ENCODE measurements around the gene GABRA4. TPM values are rescaled to one million over a fixed set of nuclear protein-coding genes. Genes with fewer than 3 reads are reported as not detected.

Gene GABRA4
- total RNA-seq = not detected in 2 replicates

DNA sequence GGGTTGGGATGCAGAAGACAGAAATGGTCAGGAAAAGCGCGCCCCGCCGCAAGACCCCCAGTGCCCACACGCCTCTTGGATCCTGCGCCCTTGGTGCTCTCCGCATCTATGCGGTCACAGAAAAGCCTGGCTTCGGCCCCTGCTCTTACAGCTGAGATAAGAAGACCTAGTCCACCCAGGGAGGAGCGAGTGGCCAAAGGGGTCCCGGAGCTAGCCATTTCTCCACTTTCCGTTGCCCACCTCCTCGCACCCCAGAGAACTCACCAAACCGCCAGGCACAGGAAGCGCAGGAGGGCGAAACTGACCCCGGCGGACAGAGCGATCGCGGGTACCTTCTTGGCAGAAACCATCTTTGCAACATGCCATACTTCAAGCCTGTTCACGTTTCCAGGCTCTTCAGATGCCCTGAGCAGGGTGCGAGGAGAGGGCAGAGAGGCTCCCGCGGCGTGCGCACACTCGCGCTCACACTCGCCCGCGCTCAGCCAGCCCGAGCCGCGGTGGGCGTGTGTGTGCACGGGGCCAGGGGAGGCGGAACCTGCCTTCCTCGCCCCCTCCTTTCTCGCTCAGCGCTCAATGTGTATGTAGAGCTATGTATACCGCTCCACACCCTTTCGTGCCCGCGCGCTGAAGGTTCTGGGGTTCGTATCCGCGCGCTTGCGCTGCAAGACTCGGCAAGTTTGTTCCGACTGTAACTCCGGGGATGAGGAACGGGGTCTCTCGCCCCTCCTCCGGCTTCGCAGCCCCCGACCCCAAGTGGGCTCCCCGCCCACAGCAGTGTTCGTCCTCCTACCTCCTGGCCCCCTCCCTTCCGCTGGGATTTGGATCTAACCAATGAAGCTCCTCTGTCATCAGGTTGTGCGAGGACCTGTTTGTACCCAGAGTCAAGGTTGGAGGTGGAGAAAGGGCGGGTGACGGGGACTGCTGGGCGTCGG is at the start of gene GABRA4:
TSS of gene GABRA4 (minus strand) at position 507 of the 932 bp plus-strand sequence. CDS start at position 350, 157 bp downstream.
- DNase-seq (ENCODE audit: low read depth, low spot score) = no peak

DNA sequence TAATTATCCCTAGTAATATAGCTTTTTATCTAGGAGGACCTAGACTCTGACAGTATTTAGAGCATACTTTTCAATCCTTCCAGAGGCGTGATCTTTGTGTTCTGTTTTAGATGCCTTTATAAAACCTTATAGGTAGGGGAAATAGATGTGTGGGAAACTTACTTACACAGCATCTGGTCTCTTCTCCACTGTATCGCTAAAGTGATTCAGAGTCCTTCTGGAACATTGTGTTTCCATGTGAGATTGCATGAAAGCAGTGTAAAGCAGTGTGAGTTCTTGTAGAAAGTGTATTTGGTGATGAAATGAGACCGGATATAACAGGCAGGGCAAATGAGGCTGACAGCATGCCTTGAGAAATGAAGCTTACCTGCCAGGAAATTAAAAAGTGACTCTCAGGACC is 47.4 kb upstream of the GABRA4 start:
- no peak for DNase-seq (ENCODE audit: low read depth, low spot score)

DNA sequence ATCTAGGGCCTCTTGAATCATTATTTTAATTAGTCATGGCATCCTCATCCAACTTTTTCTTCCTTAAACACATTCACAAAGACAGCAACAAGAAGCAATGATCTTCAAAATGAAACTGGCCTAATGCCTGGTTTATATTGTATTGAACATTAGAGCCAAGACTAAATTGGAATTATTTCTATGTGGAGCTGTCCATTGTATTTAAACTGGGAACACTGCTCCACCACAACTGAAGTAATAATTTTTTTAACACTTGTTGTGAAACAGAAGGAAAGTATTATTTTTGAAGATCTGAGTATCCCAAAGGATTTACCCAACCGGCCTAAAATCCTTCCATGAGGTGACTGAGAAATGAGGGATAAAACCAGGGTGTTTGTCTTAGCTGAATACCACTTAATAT is 44.9 kb upstream of the GABRA4 start:
- no peak for DNase-seq (ENCODE audit: low read depth, low spot score)

DNA sequence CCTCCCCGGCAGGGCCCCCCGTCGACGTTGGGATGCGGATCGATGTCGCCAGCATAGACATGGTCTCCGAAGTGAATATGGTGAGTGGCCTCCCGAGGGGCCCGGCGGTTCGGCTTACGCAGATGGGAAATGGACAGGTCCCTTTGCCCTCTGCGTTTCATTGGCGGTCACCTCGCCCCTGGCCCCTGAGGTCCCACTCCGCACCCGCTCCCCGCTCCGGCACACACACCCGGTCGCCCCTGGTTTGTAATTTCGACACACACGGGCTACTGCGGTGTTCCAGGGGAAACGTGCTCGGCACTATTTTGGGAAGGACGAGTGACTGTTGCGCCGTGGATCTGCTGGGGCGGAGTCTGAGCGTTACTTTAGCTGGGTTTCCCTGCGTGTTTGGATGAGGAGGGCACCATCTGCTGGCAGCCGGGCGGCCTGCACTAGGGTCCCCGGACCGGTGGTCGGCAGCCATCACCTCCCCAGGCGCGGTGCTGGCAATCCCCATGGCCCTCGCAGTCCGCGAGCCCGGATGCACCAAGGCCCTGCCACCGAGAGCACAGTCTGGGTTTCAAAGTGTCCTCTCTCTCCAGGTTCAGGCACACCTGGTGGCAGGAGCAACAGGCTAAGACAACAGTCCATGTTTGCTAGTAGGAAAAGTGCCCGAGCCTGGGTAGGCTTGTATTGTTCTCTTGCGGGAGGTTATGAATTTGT is 39.2 kb upstream of the GABRA4 start:
- no peak for DNase-seq (ENCODE audit: low read depth, low spot score)

DNA sequence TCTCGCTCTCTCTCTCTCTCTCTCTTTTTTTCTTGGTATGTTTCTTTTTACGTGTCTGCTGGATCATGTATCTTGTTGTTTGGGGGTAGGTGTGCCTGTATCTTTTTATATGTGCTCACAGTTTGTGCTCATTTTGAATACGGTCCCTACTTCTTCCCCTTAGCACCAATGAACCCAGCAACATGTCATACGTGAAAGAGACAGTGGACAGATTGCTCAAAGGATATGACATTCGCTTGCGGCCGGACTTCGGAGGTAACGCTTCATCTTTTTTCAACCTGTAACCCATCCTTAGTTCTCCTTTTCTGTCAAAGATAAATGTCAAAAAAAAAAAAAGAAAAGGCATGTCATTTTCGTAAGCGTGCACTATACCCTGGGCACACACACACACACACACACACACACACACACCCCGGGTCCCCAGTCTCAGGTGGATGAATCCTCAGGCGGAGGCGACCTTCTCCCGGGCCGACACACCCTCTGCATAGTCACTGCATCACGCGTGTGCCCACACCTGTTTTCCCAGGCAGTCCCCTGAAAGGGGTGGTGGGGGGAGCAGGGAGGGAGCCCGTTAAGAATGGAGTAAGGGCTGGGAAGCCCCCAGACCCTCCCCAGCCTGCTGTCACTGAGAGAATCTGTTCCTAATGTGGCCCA is 38.5 kb upstream of the GABRA4 start:
- DNase-seq (ENCODE audit: low read depth, low spot score) = no peak

DNA sequence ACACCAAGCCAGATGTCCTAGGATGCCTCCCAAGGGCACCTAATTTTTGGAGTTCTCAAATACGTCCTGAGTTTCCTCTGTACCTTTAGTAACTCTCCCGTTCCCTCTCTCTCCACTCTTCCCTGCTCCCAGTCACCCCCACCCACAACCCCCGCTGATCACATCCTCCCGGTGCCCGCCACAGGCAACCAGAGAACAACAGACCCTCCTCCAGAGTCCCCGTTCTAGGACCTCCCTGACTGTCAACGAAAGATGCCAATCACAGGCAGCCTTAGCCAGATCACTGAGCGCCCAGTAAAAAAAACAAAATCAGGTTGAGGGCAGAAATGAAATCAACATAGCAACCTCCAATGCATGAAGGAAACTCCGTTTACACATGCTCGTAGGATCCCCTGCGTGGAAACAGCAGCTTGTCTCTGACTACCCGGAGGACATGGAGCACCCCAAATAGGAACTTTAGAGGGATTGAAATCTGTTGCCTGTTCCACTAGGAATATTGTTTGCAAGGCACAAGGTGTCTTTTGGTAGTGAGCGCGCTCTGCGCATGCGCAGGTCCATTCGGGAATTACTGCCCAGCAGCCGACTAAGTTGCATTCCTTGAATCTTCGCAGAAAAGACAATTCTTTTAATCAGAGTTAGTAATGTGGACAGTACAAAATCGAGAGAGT is 37.8 kb upstream of the GABRA4 start, which contains the start of gene GABRB1:
TSS of gene GABRB1 (plus strand) at position 557 of the 668 bp plus-strand sequence.
- no peak for DNase-seq (ENCODE audit: low read depth, low spot score)

DNA sequence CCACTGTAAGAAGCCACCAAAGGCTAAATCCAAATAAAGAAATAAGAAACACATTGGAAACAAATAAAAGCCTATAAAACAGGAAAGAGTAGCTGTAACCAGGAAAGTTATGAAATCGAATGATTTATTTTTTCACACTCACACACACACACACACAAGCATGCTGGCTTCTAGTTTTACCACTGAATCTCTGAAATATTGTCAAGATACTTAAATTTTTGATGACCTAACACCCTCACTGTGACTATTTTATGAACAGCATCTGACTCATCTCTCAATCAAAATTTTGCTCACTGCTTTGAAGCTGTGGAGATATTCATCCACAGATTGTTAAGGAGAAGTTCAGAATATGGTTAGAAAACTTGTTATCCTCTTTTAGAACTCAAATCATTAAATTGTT is 24.1 kb upstream of the GABRA4 start:
- no peak for DNase-seq (ENCODE audit: low read depth, low spot score)

DNA sequence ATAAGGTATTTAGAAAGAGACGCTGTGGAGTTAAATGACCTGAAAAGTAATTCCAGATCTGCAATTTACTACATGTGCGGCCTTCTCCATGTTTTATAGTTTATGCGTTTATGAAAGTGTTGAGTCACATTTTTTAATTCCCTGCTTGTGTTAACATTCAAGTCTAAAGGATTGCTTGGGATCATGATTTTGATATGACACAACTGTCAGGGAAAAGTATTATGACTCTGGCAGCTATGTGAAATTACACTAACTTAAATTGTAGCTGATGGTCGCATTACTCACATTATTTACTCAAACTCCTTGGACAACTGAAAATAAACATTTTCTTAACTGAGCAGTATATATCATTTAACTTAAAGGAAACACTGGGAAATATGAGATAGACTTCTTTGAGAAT is 23.7 kb upstream of the GABRA4 start:
- DNase-seq (ENCODE audit: low read depth, low spot score) = no peak

DNA sequence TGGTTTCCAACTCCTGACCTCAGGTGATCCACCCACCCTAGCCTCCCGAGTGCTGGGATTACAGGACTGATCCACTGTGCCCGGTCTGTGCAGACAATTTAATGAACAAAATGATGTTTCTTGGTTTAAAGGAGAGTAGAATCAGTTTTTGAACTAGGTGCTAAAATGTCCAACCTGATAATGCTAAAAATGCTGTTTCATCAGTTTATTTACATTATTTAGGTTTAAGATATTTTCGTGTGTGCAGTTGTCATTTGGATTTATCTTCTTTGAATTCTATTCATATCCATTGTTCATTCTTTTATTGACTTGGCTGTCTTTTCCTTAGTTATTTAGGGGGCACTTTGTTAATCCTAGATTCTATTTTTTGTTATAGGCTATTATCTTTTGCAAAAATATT is 20.0 kb upstream of the GABRA4 start:
- DNase-seq (ENCODE audit: low read depth, low spot score) = no peak

DNA sequence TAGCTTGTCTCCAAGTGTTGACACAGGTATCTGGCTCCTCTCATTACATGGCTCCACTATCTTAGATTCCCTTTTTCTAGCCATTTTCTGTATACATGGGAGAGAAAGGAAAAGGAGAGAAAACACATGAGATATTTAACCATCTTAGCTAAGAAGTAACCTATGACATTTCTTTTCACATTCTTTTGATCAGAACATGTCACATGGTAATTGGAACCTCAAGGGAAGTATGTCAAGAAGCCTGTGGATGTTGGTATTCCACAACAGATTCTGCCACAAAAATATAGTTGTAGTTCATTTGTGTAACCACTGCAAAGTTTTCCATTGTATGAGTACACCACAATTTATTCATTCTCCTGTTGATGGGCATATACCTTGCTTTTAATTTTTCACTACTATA is 19.3 kb upstream of the GABRA4 start:
- DNase-seq (ENCODE audit: low read depth, low spot score) = no peak

DNA sequence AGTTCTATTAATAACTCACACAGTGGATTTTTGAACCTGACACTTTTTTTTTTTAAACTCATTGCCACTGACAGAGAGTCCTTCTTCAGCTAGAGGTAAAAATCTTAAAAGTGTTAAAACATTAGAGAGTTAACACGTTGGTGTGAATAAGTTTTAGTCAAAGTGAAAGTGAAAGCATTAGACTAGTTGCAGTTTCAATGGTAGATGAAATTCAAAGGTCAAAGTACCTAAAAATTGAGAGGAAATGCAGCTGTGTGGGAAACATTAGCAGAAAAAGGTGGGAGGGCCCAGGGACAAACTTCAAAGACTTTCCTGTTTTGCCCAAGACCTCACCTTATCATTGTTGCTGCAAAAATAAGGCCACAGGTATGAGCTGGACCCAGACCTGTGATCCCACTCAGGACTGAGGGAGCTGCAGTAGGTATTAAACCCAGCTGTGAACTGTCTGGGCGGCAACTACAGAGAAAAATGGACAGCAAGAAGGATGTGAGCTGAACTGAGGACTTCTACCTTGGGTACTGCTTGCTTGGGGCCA is 17.6 kb upstream of the GABRA4 start:
- DNase-seq (ENCODE audit: low read depth, low spot score) = no peak

DNA sequence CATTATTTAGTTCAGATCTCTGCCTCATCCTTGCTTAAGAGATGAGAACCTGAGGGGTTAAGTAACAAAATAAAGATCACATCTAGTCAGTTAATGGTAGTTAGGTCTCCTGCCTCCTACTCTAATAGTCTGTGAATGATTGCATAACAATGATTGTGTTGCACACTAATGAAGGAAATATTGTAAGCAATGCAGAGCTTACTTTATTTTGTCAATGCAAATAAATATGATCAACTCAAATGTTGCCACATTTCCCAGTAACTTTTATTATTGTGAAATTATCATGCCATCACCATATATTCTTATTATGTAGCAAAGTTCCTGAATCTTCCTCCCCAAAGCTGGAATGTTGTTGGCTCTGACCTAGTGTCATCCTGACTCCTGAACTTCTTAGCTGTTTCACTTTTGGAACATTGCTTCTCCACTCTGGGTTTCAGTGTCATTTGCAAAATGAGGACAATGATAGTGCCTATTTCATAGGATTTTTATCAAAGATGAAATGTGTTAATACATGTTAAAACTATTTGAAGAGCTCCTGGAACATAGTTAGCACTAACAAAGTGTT is 17.0 kb upstream of the GABRA4 start:
- no peak for DNase-seq (ENCODE audit: low read depth, low spot score)

DNA sequence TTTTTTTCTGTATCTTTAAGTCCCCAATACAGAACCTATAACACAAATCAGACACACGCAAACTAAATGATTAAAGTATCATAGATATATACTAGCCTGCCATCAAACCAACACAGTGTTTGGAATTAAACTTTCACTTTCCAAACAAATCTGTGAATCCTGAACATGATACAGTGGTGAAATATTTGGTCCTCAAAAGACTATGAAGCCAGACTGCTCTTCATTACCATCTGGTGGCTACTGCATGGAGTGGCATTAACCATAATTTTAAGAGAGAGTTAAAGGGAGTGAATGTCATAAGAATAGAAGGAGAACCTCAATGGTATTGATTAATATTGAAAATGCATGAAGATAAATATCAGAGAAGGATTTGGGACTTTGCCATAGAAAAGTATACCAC is 9.2 kb upstream of the GABRA4 start:
- no peak for DNase-seq (ENCODE audit: low read depth, low spot score)

DNA sequence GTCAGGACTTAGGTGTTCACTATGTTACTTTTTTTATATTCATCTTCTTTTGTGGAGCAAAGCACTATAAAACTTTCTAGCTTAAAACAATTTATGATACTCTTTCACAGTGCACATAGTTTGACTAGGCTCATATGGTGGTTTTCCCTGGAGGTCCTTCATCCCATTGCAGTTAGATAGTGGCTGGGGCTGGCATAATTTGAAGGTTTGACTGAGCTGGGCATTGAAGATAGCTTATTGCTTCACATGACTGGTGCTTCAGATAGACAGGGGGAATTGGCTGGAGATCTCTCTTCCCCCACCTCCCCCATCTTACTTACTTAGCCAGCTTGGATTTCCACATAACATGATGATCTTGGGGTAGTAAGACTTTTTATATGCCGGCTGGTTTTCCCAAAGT is 7.0 kb upstream of the GABRA4 start:
- DNase-seq (ENCODE audit: low read depth, low spot score) = no peak

DNA sequence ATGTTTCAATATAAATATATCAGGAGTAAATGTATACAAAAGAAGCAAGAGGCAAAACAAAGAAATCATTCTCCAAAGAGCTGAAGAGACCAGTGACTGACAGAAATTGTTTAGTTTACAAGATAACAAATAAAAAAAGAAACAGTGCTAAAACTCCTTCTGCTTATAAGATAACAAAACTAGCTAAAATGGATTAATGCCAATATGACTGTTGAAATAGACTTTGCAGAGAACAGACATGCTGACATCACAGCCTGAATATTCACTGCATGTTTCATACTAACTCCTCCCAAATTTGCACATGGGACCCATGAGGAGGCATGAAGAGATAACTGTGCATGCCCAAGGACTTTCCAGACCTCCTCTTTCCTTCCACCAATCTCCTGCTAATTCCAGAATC is 6.2 kb upstream of the GABRA4 start:
- no peak for DNase-seq (ENCODE audit: low read depth, low spot score)

DNA sequence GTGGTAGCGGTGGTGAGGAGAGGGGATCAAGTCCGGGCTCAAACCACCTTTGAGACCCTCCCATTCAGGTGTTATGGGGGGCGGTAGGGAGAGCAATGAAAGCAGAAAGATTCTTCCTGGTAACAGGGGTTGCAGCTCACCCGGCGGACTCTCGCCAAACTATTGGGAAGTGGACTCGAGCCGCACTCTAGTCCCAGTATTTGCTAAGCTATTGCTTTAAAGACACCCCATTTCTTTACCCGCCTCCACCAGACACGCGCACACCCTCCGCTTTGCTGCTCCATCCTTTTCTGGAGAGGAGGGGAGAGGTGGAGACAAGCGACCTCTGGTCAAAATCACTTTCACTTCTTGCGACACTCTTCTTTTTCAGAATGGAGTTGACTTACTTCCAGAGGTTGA is 625 bp upstream of the GABRA4 start:
- no peak for DNase-seq (ENCODE audit: low read depth, low spot score)

DNA sequence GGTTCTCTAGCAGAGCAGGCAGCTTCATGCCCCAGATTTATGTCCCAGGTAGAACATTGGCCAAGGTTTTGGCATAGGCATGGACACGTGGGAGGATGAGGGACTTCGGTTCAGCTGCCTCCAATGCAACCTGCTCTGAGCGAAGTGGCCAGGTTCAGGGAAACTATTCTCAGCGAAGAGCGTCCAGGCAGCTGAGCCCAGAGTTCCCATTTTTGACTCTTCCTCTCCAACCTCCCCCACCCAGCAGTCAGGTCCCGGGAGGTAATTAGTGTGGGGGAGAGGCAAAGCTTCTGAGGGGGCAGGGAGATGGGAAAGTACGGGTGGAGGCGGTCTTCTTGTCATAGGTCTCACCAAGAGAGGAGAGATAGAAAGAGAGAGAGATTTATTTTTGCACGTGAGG is 1.0 kb downstream of the GABRA4 start:
- DNase-seq (ENCODE audit: low read depth, low spot score) = no peak

DNA sequence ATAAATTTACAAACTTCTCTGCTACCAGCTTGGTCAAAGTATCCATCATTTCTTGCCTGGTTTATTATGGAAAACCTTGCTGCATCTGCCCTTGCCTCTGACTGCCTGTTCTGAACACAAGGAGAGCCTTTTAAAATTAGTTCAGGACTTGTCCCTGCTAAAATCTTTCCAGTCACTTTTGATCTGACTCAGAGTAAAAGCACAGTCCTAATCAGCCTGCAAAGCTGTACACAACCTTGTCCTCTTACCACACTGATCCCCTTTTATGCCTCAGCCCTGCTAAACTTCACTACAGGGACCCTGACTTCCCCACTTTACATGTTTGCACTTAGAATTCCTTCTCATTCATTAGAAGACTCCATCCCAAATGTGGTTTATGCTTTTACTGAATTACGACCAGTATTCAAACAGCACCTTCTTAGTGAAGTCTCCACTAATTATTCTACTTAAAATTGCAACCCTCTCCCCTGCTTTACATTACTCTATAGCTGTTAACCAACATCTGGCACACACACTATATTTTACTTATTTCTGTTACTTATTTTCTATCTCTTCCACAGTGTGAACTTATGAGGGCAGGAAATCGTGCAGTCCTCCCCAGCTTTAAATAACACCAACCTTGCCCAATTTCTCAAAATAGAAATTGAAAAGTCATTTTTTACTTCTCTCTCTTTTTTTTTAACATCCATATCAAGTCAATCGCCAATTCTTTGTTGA is 6.3 kb downstream of the GABRA4 start:
- no peak for DNase-seq (ENCODE audit: low read depth, low spot score)

DNA sequence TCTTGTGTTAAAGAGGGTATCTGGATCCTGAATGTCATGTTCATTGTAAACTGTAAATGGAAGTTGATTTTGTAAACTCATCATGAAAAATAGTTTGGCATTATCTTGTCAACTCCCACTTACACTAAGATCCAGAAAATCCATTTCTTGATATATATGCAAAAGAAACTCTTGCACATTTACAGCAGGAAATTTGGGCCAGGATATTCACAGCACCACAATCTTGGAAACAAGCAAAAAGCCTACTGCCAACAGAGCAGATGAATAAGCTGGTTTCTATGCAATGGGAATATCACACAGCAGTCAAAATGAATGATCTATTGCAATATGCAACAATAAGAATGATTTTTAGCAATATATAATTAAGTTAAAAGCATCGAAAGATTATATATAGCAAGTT is 8.6 kb downstream of the GABRA4 start:
- DNase-seq (ENCODE audit: low read depth, low spot score) = no peak

DNA sequence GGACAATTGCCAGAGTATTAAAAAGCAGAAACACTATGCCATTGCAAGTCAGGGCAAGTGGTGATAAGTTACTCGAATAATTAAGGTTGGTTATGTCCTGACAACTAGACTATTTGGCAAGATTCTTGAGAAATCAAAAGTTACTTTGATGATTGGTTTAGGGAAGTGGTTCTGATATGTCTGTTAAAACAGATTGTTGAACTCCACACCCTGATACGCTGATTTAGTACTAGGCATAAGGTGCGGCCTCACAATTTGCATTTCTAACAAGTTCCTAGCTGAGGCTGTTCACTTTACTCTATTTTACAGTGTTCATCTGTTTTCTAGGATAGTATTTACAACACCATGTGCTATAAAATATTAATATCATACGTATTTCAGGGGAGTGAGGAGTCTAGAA is 12.5 kb downstream of the GABRA4 start:
- no peak for DNase-seq (ENCODE audit: low read depth, low spot score)
